GM21423 (cell line): ENCODE data around the gene PHF20.
A peak's percentile ranks its signal among the peaks of the same experiment; 100 is the strongest.
"Not testable (repeated sequence)": the region's sequence is repeated elsewhere in the genome, so short reads cannot be mapped to it uniquely, and the experiment has no call there.

Experiments used
- ATAC-seq: cut with Tn5 transposase; IDR thresholded peaks from one replicate; pipeline ENCODE4 v1.9.1; 2021; ENCODE audit warnings: mild to moderate bottlenecking, moderate library complexity; ENCODE audit not compliant: unreplicated experiment

PHF20 gene

GRCh38 chr20:35738410-35739179, 33.2 kb upstream of the PHF20 start:
- no peak for ATAC-seq

- ATAC-seq = no peak
Observed at GRCh38 chr20:35739294-35740163, 32.3 kb upstream of the PHF20 start.

GRCh38 chr20:35741892-35742740, 29.7 kb upstream of the PHF20 start, which contains the start of gene RBM39:
Gene RBM39, minus strand, starts transcription at chr20:35742260. Its CDS starts 1,386 bp downstream, at chr20:35740874.
- ATAC-seq = peak; percentile 87

GRCh38 chr20:35742741-35743523, 28.9 kb upstream of the PHF20 start:
- no peak for ATAC-seq

- ATAC-seq = no peak
Observed at GRCh38 chr20:35743693-35744491, 27.9 kb upstream of the PHF20 start.

GRCh38 chr20:35744492-35744841, 27.3 kb upstream of the PHF20 start:
- not testable (repeated sequence) for ATAC-seq

- no peak for ATAC-seq
Observed at GRCh38 chr20:35750611-35751010, 21.2 kb upstream of the PHF20 start.

GRCh38 chr20:35756404-35756803, 15.4 kb upstream of the PHF20 start:
- no peak for ATAC-seq

- ATAC-seq = no peak
Observed at GRCh38 chr20:35757098-35757705, 14.6 kb upstream of the PHF20 start.

GRCh38 chr20:35761548-35761947, 10.3 kb upstream of the PHF20 start:
- not testable (repeated sequence) for ATAC-seq

GRCh38 chr20:35762461-35762860, 9.4 kb upstream of the PHF20 start:
- ATAC-seq = no peak

- not testable (repeated sequence) for ATAC-seq
Observed at GRCh38 chr20:35764936-35765335, 6.9 kb upstream of the PHF20 start.

GRCh38 chr20:35766843-35767242, 5.0 kb upstream of the PHF20 start:
- no peak for ATAC-seq

- peak; percentile 43 for ATAC-seq
Observed at GRCh38 chr20:35767683-35768481, 3.9 kb upstream of the PHF20 start.

- no peak for ATAC-seq
Observed at GRCh38 chr20:35768731-35769664, 2.8 kb upstream of the PHF20 start.

- ATAC-seq = no peak
Observed at GRCh38 chr20:35771367-35771688, 487 bp upstream of the PHF20 start.

GRCh38 chr20:35772563-35773058, 796 bp downstream of the PHF20 start:
- ATAC-seq = no peak
